K562 (cell line): ENCODE measurements around the gene CYB5D1. TPM values are rescaled to one million over a fixed set of nuclear protein-coding genes. Genes with fewer than 3 reads are reported as not detected.

Source experiments
- ARHGAP35 ChIP-seq: fragments of 450-650 bp; IDR thresholded peaks from 2 replicates; pipeline ENCODE4 v1.6.1; 2018; ENCODE audit not compliant: partially characterized antibody
- CBX2 ChIP-seq: fragments of 200-600 bp; sonication (generic); IDR thresholded peaks from one replicate; pipeline ENCODE4 v1.6.1; 2012; ENCODE audit warnings: mild to moderate bottlenecking, low read length, inconsistent platforms; ENCODE audit not compliant: insufficient read depth, poor library complexity, severe bottlenecking
- E2F8 ChIP-seq: fragments of 450-650 bp; IDR thresholded peaks from 2 replicates; pipeline ENCODE4 v1.7.1; 2018; ENCODE audit warnings: mild to moderate bottlenecking, low read depth; ENCODE audit not compliant: partially characterized antibody
- EGR1 ChIP-seq: fragments of 450-650 bp; conservative IDR thresholded peaks from 2 replicates; pipeline ENCODE4 v1.6.1; 2017; ENCODE audit warnings: mild to moderate bottlenecking
- IRF2 ChIP-seq: sonication (generic); formaldehyde crosslinking; IDR thresholded peaks from 2 replicates; pipeline ENCODE4 v1.8.1; 2022; ENCODE audit warnings: mild to moderate bottlenecking, missing genetic modification reagents
- KHSRP ChIP-seq: fragments of 450-650 bp; IDR thresholded peaks from 2 replicates; pipeline ENCODE4 v1.6.1; 2017
- KLF10 ChIP-seq: fragments of 250-450 bp; sonication (Bioruptor Pico); IDR thresholded peaks from 2 replicates; pipeline ENCODE4 v1.6.1; 2021; ENCODE audit warnings: matching md5 sums
- NFIC ChIP-seq: fragments of 450-650 bp; IDR thresholded peaks from 2 replicates; pipeline ENCODE4 v1.6.1; 2017; ENCODE audit warnings: mild to moderate bottlenecking, inconsistent platforms
- NR4A1 ChIP-seq, 2 experiments: fragments of 250-450 bp in 1 of 2; fragments of 450-650 bp in 1 of 2; sonication (Bioruptor Pico) in 1 of 2; IDR thresholded peaks; 2 replicates each; pipeline versions ENCODE4 v1.4.0 to v1.6.1; 2016 to 2020; ENCODE audit warnings: mild to moderate bottlenecking in 2 of 2, missing compliant biosample characterization in 1 of 2, missing genetic modification characterization in 1 of 2, moderate library complexity in 1 of 2
- PTRF ChIP-seq: fragments of 450-650 bp; IDR thresholded peaks from 2 replicates; pipeline ENCODE4 v1.6.1; 2016; ENCODE audit warnings: mild to moderate bottlenecking, missing genetic modification characterization, missing compliant biosample characterization
- PTTG1 ChIP-seq: fragments of 450-650 bp; IDR thresholded peaks from 2 replicates; pipeline ENCODE4 v1.6.1; 2016; ENCODE audit warnings: low read depth, mild to moderate bottlenecking, missing genetic modification characterization, missing compliant biosample characterization
- RFX7 ChIP-seq: fragments of 250-450 bp; sonication (Bioruptor Pico); IDR thresholded peaks from 2 replicates; pipeline ENCODE4 v1.5.1; 2021; ENCODE audit warnings: mild to moderate bottlenecking
- RNF2 ChIP-seq: sonication (generic); IDR thresholded peaks from 2 replicates; pipeline ENCODE4 v1.6.1; 2016
- SPI1 ChIP-seq: IDR thresholded peaks from 2 replicates; pipeline ENCODE4 v1.6.1; 2011; ENCODE audit warnings: low read depth, low read length, control low read depth, borderline replicate concordance
- TAF7 ChIP-seq: fragments of 450-650 bp; IDR thresholded peaks from 2 replicates; pipeline ENCODE4 v1.6.1; 2016; ENCODE audit warnings: missing genetic modification characterization, missing compliant biosample characterization
- TBL1XR1 ChIP-seq, 2 experiments: IDR thresholded peaks; 2 replicates each; pipeline ENCODE4 v1.6.1; 2012; ENCODE audit warnings: improper control_type of control experiment in 2 of 2, low read length in 2 of 2, mild to moderate bottlenecking in 1 of 2
- TOE1 ChIP-seq, 2 experiments: fragments of 450-650 bp in 1 of 2; sonication (generic) in 1 of 2; formaldehyde crosslinking in 1 of 2; IDR thresholded peaks; 2 replicates each; pipeline versions ENCODE4 v1.7.1 to v1.8.0; 2016 to 2022; ENCODE audit warnings: borderline replicate concordance in 2 of 2, mild to moderate bottlenecking in 2 of 2, antibody characterized with exemption in 1 of 2, inconsistent platforms in 1 of 2, low read depth in 1 of 2, missing genetic modification reagents in 1 of 2, moderate library complexity in 1 of 2
- ZNF224 ChIP-seq: sonication (generic); formaldehyde crosslinking; IDR thresholded peaks from 2 replicates; pipeline ENCODE4 v1.8.0; 2022; ENCODE audit warnings: mild to moderate bottlenecking, missing genetic modification reagents
- ZNF23 ChIP-seq: fragments of 250-450 bp; sonication (Bioruptor Pico); IDR thresholded peaks from 2 replicates; pipeline ENCODE4 v1.4.0; 2020; ENCODE audit warnings: mild to moderate bottlenecking
- ZNF232 ChIP-seq: sonication (generic); formaldehyde crosslinking; IDR thresholded peaks from 2 replicates; pipeline ENCODE4 v1.8.0; 2022; ENCODE audit warnings: mild to moderate bottlenecking, missing genetic modification reagents
- ZNF740 ChIP-seq, 3 experiments: fragments of 200-800 bp in 1 of 3; sonication (Bioruptor generic) in 1 of 3; sonication (generic) in 1 of 3; formaldehyde crosslinking in 1 of 3; IDR thresholded peaks; 2 replicates each; pipeline versions ENCODE4 v1.6.1 to v1.8.0; 2016 to 2022; ENCODE audit warnings: mild to moderate bottlenecking in 2 of 3, missing compliant biosample characterization in 2 of 3, missing genetic modification characterization in 2 of 3, missing genetic modification reagents in 1 of 3
- ZNF75A ChIP-seq: fragments of 450-650 bp; formaldehyde crosslinking; IDR thresholded peaks from 2 replicates; pipeline ENCODE4 v1.4.0; 2020; ENCODE audit warnings: mild to moderate bottlenecking
- ZNF764 ChIP-seq: fragments of 250-450 bp; sonication (Bioruptor Pico); IDR thresholded peaks from 2 replicates; pipeline ENCODE4 v1.4.0; 2020; ENCODE audit warnings: low read depth, mild to moderate bottlenecking, moderate library complexity
- ZNF77 ChIP-seq: fragments of 250-450 bp; sonication (Bioruptor Pico); IDR thresholded peaks from 2 replicates; pipeline ENCODE4 v1.5.0; 2020
- polyA plus RNA-seq, 8 experiments: library from polyadenylated mRNA; depleted of rRNA in 4 of 8; stranded (reverse) in 5 of 8; unstranded in 3 of 8; fragments of >200 nt; fragmentation: Nextera tagmentation in 2 of 8; fragmentation: Illumina TruSeq in 1 of 8; extraction: Ambion mirVana in 2 of 8; extraction: Trizol in 1 of 8; gene quantifications; 2 replicates each; pipeline versions ENCODE4 v1.2.1 to v1.2.3, GENCODE V29; 2011 to 2014; ENCODE audit warnings: inconsistent platforms in 1 of 8, missing spikeins in 1 of 8
- total RNA-seq, 7 experiments: library from RNA; depleted of rRNA in 6 of 7; stranded (reverse); fragments of >200 nt in 6 of 7; fragmentation: Illumina TruSeq in 2 of 7; extraction: Trizol in 2 of 7; gene quantifications; 2 replicates each; pipeline versions ENCODE4 v1.2.1 to v1.2.3, GENCODE V29; 2011 to 2021; ENCODE audit warnings: low replicate concordance in 1 of 7
- TF ChIP-seq, protein P1 (sequence below), 2 experiments: fragments of 450-650 bp in 1 of 2; sonication (generic) in 1 of 2; formaldehyde crosslinking in 1 of 2; IDR thresholded peaks in 1 of 2; conservative IDR thresholded peaks in 1 of 2; 2 replicates each; pipeline versions ENCODE4 v1.6.1 to v1.8.1; 2016 to 2023; ENCODE audit warnings: mild to moderate bottlenecking in 2 of 2, moderate library complexity in 2 of 2, inconsistent platforms in 1 of 2, missing genetic modification reagents in 1 of 2

CYB5D1 gene
- total and polyA plus RNA-seq, 9 of the 15 experiments (the other 6 are each of a cell fraction or from before 2014, with no cell fraction given) = 2.4 to 7.9 (median 5.7) TPM

- TF ChIP-seq CBX2 = no peak
- TF ChIP-seq RFX7 (CRISPR knock-in tag) = no peak
- TF ChIP-seq TBL1XR1 (IDR thresholded peaks at IDR 0.05; ENCODE audit: low read length in 2 of 2) = 0 out of 4 replicates have a peak, but pooled peaks of 1 of the 2 experiments have one; percentile 32
- no peak for TF ChIP-seq IRF2 (CRISPR knock-in tag)
- no peak for TF ChIP-seq EGR1
- no peak for TF ChIP-seq ZNF75A
- TF ChIP-seq ZNF764 (CRISPR knock-in tag) = no peak
- TF ChIP-seq KLF10 (CRISPR knock-in tag) = no peak
- no peak for TF ChIP-seq PTRF
- peak; percentile 61; the same call in 1 of the 2 replicates for TF ChIP-seq TOE1 (IDR thresholded peaks at IDR 0.05; ENCODE audit: borderline replicate concordance)
- no peak for TF ChIP-seq TOE1 (CRISPR knock-in tag; IDR thresholded peaks at IDR 0.05; ENCODE audit: borderline replicate concordance, low read depth)
- TF ChIP-seq ZNF224 (CRISPR knock-in tag) = no peak
- TF ChIP-seq KHSRP = no peak
- TF ChIP-seq TAF7 (tag) = no peak
- no peak for TF ChIP-seq ARHGAP35
- no peak for TF ChIP-seq E2F8
- TF ChIP-seq RNF2 = no peak
- no peak for TF ChIP-seq ZNF23
- TF ChIP-seq PTTG1 (tag) = no peak
- no peak for TF ChIP-seq SPI1
- TF ChIP-seq NFIC = 0 out of 2 replicates have a peak, but pooled peaks have one; percentile 39
- TF ChIP-seq, protein P1, sequence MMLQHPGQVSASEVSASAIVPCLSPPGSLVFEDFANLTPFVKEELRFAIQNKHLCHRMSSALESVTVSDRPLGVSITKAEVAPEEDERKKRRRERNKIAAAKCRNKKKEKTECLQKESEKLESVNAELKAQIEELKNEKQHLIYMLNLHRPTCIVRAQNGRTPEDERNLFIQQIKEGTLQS (IDR thresholded peaks at IDR 0.05) = peak; percentile 44; the same call in 1 of the 2 replicates
- TF ChIP-seq, protein P1 (CRISPR knock-in tag; conservative IDR thresholded peaks at IDR 0.05) = no peak
- TF ChIP-seq ZNF77 = no peak
- no peak for TF ChIP-seq ZNF740 (CRISPR knock-in tag; IDR thresholded peaks at IDR 0.05)
- TF ChIP-seq ZNF740 (tag; IDR thresholded peaks at IDR 0.05) = no peak
- TF ChIP-seq NR4A1 (CRISPR knock-in tag; IDR thresholded peaks at IDR 0.05) = no peak
- TF ChIP-seq NR4A1 (tag; IDR thresholded peaks at IDR 0.05) = no peak
- TF ChIP-seq ZNF232 (CRISPR knock-in tag) = no peak
These were observed 16.3 kb upstream of the CYB5D1 start (continued) for GRCh38 chr17:7841396-7841914.
